ENCODE measurements around the gene CA9. TPM values are rescaled to one million over a fixed set of nuclear protein-coding genes. Genes with fewer than 3 reads are reported as not detected.

Gene CA9
- total RNA-seq, 1 donor from 2014 or later: not detected

GRCh38 chr9:35711501-35712428 lies 38.0 kb downstream of the CA9 start:
- H3K4me1 Mint-ChIP-seq (ENCODE audit: unreplicated experiment): no peaks in the 10 kb centered on the region
- no peaks in the 10 kb centered on the region for H3K9me3 Mint-ChIP-seq (ENCODE audit: unreplicated experiment)
- no peak for TF ChIP-seq CTCF (IDR thresholded peaks at IDR 0.05)
- H3K36me3 Mint-ChIP-seq (ENCODE audit: unreplicated experiment): peaks cover 73% of the 10 kb centered on the region
- H3K27ac Mint-ChIP-seq (ENCODE audit: unreplicated experiment): no peak overlapping the region
- no peak for DNase-seq (ENCODE audit: extremely low spot score, unreplicated experiment)
- no peak overlapping the region for H3K4me3 Mint-ChIP-seq (ENCODE audit: unreplicated experiment)
- H3K27me3 Mint-ChIP-seq (ENCODE audit: unreplicated experiment): no peaks in the 10 kb centered on the region

GRCh38 chr9:35712762-35713400 lies 39.2 kb downstream of the CA9 start:
- no peak for TF ChIP-seq CTCF (IDR thresholded peaks at IDR 0.05)
- H3K27ac Mint-ChIP-seq (ENCODE audit: unreplicated experiment): no peak overlapping the region

GRCh38 chr9:35713578-35713977 lies 39.9 kb downstream of the CA9 start:
- Mint-ChIP-seq H3K36me3 (ENCODE audit: unreplicated experiment) (peaks cover 71% of the 10 kb centered on the region), H3K27ac (ENCODE audit: unreplicated experiment) (no peak overlapping the region)

More at GRCh38 chr9:35712762-35713400, 39.2 kb downstream of the CA9 start:
- Mint-ChIP-seq H3K27me3 (ENCODE audit: unreplicated experiment) (no peaks in the 10 kb centered on the region), H3K36me3 (ENCODE audit: unreplicated experiment) (peaks cover 71% of the 10 kb centered on the region), H3K4me1 (ENCODE audit: unreplicated experiment) (no peaks in the 10 kb centered on the region), H3K4me3 (ENCODE audit: unreplicated experiment) (no peak overlapping the region), H3K9me3 (ENCODE audit: unreplicated experiment) (no peaks in the 10 kb centered on the region)
- DNase-seq (ENCODE audit: extremely low spot score, unreplicated experiment): no peak

GRCh38 chr9:35714123-35714522 lies 40.4 kb downstream of the CA9 start:
- Mint-ChIP-seq H3K27me3 (ENCODE audit: unreplicated experiment) (no peaks in the 10 kb centered on the region), H3K9me3 (ENCODE audit: unreplicated experiment) (no peaks in the 10 kb centered on the region), H3K4me3 (ENCODE audit: unreplicated experiment) (no peak overlapping the region), H3K36me3 (ENCODE audit: unreplicated experiment) (peaks cover 68% of the 10 kb centered on the region), H3K27ac (ENCODE audit: unreplicated experiment) (no peak overlapping the region), H3K4me1 (ENCODE audit: unreplicated experiment) (no peaks in the 10 kb centered on the region)
- TF ChIP-seq CTCF (IDR thresholded peaks at IDR 0.05): no peak
- no peak for DNase-seq (ENCODE audit: extremely low spot score, unreplicated experiment)

More at GRCh38 chr9:35713578-35713977, 39.9 kb downstream of the CA9 start:
- Mint-ChIP-seq H3K4me1 (ENCODE audit: unreplicated experiment) (no peaks in the 10 kb centered on the region), H3K27me3 (ENCODE audit: unreplicated experiment) (no peaks in the 10 kb centered on the region), H3K9me3 (ENCODE audit: unreplicated experiment) (no peaks in the 10 kb centered on the region), H3K4me3 (ENCODE audit: unreplicated experiment) (no peak overlapping the region)
- DNase-seq (ENCODE audit: extremely low spot score, unreplicated experiment): no peak
- TF ChIP-seq CTCF (IDR thresholded peaks at IDR 0.05): no peak

Data from osteocyte (in vitro differentiated cells).